ENCODE measurements around the gene TWIST1. TPM values are rescaled to one million over a fixed set of nuclear protein-coding genes. Genes with fewer than 3 reads are reported as not detected.

Gene TWIST1
- total RNA-seq, 1 experiment from 2014 or later = 16.1 TPM

GRCh38 chr7:19102884-19103283 is 14.6 kb downstream of the TWIST1 start:
- no peak overlapping the region for H3K27ac Mint-ChIP-seq (ENCODE audit: low read depth, unreplicated experiment)
- TF ChIP-seq, protein P1, sequence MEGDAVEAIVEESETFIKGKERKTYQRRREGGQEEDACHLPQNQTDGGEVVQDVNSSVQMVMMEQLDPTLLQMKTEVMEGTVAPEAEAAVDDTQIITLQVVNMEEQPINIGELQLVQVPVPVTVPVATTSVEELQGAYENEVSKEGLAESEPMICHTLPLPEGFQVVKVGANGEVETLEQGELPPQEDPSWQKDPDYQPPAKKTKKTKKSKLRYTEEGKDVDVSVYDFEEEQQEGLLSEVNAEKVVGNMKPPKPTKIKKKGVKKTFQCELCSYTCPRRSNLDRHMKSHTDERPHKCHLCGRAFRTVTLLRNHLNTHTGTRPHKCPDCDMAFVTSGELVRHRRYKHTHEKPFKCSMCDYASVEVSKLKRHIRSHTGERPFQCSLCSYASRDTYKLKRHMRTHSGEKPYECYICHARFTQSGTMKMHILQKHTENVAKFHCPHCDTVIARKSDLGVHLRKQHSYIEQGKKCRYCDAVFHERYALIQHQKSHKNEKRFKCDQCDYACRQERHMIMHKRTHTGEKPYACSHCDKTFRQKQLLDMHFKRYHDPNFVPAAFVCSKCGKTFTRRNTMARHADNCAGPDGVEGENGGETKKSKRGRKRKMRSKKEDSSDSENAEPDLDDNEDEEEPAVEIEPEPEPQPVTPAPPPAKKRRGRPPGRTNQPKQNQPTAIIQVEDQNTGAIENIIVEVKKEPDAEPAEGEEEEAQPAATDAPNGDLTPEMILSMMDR (IDR thresholded peaks at IDR 0.05; ENCODE audit: unreplicated experiment) = no peak
- no peak overlapping the region for H3K4me3 Mint-ChIP-seq (ENCODE audit: unreplicated experiment)
- no TSS peak for BruUV-seq (replicated peaks)
- H3K4me1 Mint-ChIP-seq (ENCODE audit: insufficient read depth, unreplicated experiment) = no peaks in the 10 kb centered on the region
- peaks cover 12% of the 10 kb centered on the region for H3K36me3 Mint-ChIP-seq (ENCODE audit: insufficient read depth, unreplicated experiment)
- H3K9me3 Mint-ChIP-seq (ENCODE audit: unreplicated experiment) = no peaks in the 10 kb centered on the region
- DNase-seq (ENCODE audit: unreplicated experiment) = no peak
- H3K27me3 Mint-ChIP-seq (ENCODE audit: insufficient read depth, unreplicated experiment) = no peaks in the 10 kb centered on the region
- intact Hi-C loops (cut with micrococcal nuclease) = no loop called here
- ChIA-PET CTCF (no interaction called here), POLR2A (interaction anchor here (1.6 kb wide), 1 partner anchor 11 kb away, joined by 5 read pairs; no protein-coding TSS in a partner anchor)

- Mint-ChIP-seq H3K27ac (ENCODE audit: low read depth, unreplicated experiment) (no peak overlapping the region), H3K4me3 (ENCODE audit: unreplicated experiment) (no peak overlapping the region), H3K9me3 (ENCODE audit: unreplicated experiment) (no peaks in the 10 kb centered on the region), H3K4me1 (ENCODE audit: insufficient read depth, unreplicated experiment) (no peaks in the 10 kb centered on the region), H3K27me3 (ENCODE audit: insufficient read depth, unreplicated experiment) (no peaks in the 10 kb centered on the region), H3K36me3 (ENCODE audit: insufficient read depth, unreplicated experiment) (peaks cover 6% of the 10 kb centered on the region)
- no TSS peak for BruUV-seq (replicated peaks)
- ChIA-PET CTCF (interaction anchor here (1.0 kb wide), 1 partner anchor 404 kb away, joined by 4 read pairs; no protein-coding TSS in a partner anchor), POLR2A (interaction anchor here (1.6 kb wide), 1 partner anchor 12 kb away, joined by 5 read pairs; no protein-coding TSS in a partner anchor)
- intact Hi-C loops (cut with micrococcal nuclease) = no loop called here
- DNase-seq (ENCODE audit: unreplicated experiment) = no peak
- TF ChIP-seq, protein P1 (IDR thresholded peaks at IDR 0.05; ENCODE audit: unreplicated experiment) = no peak
Observed at GRCh38 chr7:19101909-19102308, 15.5 kb downstream of the TWIST1 start.

GRCh38 chr7:19101472-19101871 is 16.0 kb downstream of the TWIST1 start:
- intact Hi-C loops (cut with micrococcal nuclease) = no loop called here
- Mint-ChIP-seq H3K9me3 (ENCODE audit: unreplicated experiment) (no peaks in the 10 kb centered on the region), H3K27me3 (ENCODE audit: insufficient read depth, unreplicated experiment) (no peaks in the 10 kb centered on the region), H3K4me1 (ENCODE audit: insufficient read depth, unreplicated experiment) (no peaks in the 10 kb centered on the region), H3K27ac (ENCODE audit: low read depth, unreplicated experiment) (peak overlapping the region; percentile 35), H3K36me3 (ENCODE audit: insufficient read depth, unreplicated experiment) (peaks cover 6% of the 10 kb centered on the region), H3K4me3 (ENCODE audit: unreplicated experiment) (no peak overlapping the region)
- BruUV-seq (replicated peaks) = no TSS peak
- ChIA-PET POLR2A (interaction anchor here (1.6 kb wide), 1 partner anchor 12 kb away, joined by 5 read pairs; no protein-coding TSS in a partner anchor), CTCF (interaction anchor here (1.0 kb wide), 1 partner anchor 404 kb away, joined by 4 read pairs; no protein-coding TSS in a partner anchor)
- no peak for DNase-seq (ENCODE audit: unreplicated experiment)
- TF ChIP-seq, protein P1 (IDR thresholded peaks at IDR 0.05; ENCODE audit: unreplicated experiment) = no peak

DNA sequence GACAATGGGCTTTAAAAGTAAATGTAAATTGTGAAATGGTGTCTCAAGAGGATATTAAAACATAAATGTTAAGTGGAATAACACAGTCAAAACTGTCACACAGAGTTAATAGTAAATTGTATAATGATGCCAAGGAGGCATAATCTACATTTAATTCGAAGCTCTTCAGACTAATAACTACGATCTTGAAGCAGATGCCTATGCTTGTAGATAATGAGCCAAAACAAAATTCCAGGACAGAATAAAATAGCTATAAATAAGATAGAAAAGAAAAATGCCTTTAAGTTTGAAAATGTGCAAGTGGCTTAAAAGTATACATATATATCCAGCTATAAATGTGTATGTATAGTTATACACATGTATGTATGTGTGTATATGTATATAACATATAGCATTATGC is 17.5 kb downstream of the TWIST1 start:
- ChIA-PET POLR2A (interaction anchor here (0.7 to 1.6 kb wide), 5 partner anchors 14 to 39 kb away, joined by 3 to 6 read pairs (median 4); no protein-coding TSS in a partner anchor), CTCF (no interaction called here)
- Mint-ChIP-seq H3K9me3 (ENCODE audit: unreplicated experiment) (no peaks in the 10 kb centered on the region), H3K4me1 (ENCODE audit: insufficient read depth, unreplicated experiment) (no peaks in the 10 kb centered on the region), H3K27ac (ENCODE audit: low read depth, unreplicated experiment) (no peak overlapping the region), H3K27me3 (ENCODE audit: insufficient read depth, unreplicated experiment) (no peaks in the 10 kb centered on the region), H3K4me3 (ENCODE audit: unreplicated experiment) (no peak overlapping the region), H3K36me3 (ENCODE audit: insufficient read depth, unreplicated experiment) (peaks cover 6% of the 10 kb centered on the region)
- no TSS peak for BruUV-seq (replicated peaks)
- TF ChIP-seq, protein P1 (IDR thresholded peaks at IDR 0.05; ENCODE audit: unreplicated experiment) = no peak
- intact Hi-C loops (cut with micrococcal nuclease) = no loop called here
- DNase-seq (ENCODE audit: unreplicated experiment) = no peak

All from MCF 10A (cell line).